NB4 (cell line): ENCODE results near the gene APOBEC3B.
"Not testable (repeated sequence)": the region's sequence is repeated elsewhere in the genome, so short reads cannot be mapped to it uniquely, and the experiment has no call there.

ENCODE experiments used
- DNase-seq: peaks from one replicate; pipeline ENCODE4 v3.0.0; 2010; ENCODE audit warnings: low read depth
- H3K4me3 ChIP-seq: one replicate; pipeline ENCODE4 v1.5.1; 2011; ENCODE audit warnings: mild to moderate bottlenecking, low read depth, low read length, moderate library complexity
- CTCF ChIP-seq: IDR thresholded peaks from one replicate; pipeline ENCODE4 v1.5.1; 2012; ENCODE audit warnings: low read depth, low read length
- MYC ChIP-seq: IDR thresholded peaks from 2 replicates; pipeline ENCODE4 v1.6.1; 2011; ENCODE audit warnings: low read depth, low read length
- POLR2A ChIP-seq: IDR thresholded peaks from 2 replicates; pipeline ENCODE4 v1.6.1; 2011; ENCODE audit warnings: mild to moderate bottlenecking; ENCODE audit not compliant: insufficient read length; ENCODE audit errors: extremely low read depth
- TF ChIP-seq, protein P1 (sequence below): IDR thresholded peaks from 2 replicates; pipeline ENCODE4 v1.6.1; 2011; ENCODE audit warnings: low read depth, low read length

Gene APOBEC3B

DNA sequence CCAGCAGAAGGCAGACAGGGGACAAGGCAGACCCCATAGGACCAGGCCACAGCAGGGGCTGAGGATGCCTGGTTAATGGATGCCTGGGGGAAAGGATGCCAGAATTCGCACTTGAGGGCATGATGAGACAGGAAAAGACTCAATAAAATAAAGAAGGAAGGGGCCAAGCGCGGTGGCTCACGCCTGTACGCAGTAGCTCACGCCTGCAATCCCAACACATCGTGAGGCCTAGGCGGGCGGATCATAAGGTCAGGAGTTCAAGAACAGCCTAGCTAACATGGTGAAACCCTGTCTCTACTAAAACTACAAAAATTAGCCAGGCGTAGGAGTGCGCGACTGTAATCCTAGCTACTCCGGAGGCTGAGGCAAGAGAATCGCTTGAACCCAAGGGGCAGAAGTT lies 48.6 kb downstream of the APOBEC3B start:
- H3K4me3 ChIP-seq, result no peak overlapping the region
- TF ChIP-seq, protein P1, sequence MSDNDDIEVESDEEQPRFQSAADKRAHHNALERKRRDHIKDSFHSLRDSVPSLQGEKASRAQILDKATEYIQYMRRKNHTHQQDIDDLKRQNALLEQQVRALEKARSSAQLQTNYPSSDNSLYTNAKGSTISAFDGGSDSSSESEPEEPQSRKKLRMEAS, result no peak
- TF ChIP-seq MYC (no peak), CTCF (no peak), POLR2A (no peak)
- no peak for DNase-seq

DNA sequence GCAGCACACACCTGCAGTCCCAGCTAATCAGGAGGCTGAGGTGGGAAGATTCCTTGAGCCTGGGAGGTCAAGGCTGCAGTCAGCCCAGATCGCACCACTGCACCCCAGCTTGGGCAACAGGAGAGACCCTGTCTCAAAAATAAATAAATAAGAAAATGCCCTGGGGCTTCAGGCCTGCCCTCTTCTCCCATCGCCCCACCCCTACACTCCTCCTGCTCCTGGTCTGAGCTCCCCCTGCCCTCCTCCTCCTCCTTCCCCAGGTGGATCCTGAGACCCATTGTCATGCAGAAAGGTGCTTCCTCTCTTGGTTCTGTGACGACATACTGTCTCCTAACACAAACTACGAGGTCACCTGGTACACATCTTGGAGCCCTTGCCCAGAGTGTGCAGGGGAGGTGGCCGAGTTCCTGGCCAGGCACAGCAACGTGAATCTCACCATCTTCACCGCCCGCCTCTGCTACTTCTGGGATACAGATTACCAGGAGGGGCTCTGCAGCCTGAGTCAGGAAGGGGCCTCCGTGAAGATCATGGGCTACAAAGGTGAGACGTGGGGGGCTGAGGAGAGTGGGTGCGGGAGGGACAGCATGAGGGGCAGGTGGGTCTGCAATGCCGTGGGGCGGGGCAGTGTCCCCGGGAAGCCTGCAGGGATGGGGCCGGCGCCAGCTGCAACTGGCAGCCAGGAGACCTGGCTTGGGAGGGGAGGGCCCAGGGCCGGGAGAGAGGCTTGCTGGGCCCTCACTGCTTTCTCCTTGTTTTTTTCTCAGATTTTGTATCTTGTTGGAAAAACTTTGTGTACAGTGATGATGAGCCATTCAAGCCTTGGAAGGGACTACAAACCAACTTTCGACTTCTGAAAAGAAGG lies 49.5 kb downstream of the APOBEC3B start:
- not testable (repeated sequence) for DNase-seq, H3K4me3 ChIP-seq

DNA sequence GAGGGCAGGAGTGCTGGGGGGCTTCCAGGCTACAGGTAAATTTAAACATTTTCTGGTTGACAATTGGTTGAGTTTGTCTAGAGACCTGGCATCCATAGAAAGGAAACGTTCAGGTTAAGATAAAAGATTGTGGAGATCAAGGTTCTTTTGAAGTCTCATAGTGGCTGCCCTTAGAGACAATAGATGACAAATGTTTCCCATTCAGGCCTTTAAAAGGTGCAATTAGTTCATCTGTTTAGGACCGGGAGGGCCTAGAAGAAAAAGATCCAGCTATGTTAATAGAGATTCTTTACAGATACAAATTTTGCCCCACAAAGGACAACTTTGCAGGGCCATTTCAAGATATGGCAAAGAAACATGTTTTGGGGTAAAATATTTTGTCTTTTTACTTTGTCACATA lies 54.9 kb downstream of the APOBEC3B start:
- not testable (repeated sequence) for H3K4me3 ChIP-seq, DNase-seq

- no peak for DNase-seq
- TF ChIP-seq, protein P1, result no peak
- TF ChIP-seq POLR2A, result no peak
- no peak for TF ChIP-seq MYC
- TF ChIP-seq CTCF, result no peak
- no peak overlapping the region for H3K4me3 ChIP-seq
Measured at GRCh38 chr22:39039306-39040126, 57.4 kb downstream of the APOBEC3B start.

GRCh38 chr22:39040155-39040537 lies 58.0 kb downstream of the APOBEC3B start:
- not testable (repeated sequence) for DNase-seq, H3K4me3 ChIP-seq

DNA sequence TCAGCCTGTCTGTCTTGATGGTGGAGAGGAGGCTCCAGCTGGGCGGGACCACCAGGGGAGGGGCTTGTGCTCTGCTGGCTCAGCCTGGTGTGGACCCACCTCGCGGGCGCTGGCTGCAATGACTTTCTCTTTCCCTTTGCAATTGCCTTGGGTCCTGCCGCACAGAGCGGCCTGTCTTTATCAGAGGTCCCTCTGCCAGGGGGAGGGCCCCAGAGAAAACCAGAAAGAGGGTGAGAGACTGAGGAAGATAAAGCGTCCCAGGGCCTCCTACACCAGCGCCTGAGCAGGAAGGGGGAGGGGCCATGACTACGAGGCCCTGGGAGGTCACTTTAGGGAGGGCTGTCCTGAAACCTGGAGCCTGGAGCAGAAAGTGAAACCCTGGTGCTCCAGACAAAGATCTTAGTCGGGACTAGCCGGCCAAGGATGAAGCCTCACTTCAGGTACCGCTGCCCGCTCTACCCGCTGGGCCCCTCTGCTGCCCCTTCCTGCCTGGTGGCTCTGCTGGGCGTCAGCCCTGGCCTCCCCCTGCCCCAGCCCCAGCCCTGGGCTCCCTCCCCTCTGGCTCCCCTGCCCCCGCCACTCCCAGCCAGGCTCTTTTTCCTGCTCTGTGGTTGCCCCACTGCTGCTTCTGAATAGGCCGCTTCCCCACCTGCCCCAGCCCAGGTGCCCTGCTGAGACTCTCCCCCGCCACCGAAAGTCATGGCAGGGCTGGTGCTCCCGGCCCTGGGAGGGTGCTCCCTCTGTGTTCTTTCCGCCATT lies 58.6 kb downstream of the APOBEC3B start, which contains the start of gene APOBEC3F:
TSS of gene APOBEC3F (plus strand) at position 327 of the 759 bp plus-strand sequence. CDS start at position 424, 97 bp downstream.
- DNase-seq, result peak; percentile 59

DNA sequence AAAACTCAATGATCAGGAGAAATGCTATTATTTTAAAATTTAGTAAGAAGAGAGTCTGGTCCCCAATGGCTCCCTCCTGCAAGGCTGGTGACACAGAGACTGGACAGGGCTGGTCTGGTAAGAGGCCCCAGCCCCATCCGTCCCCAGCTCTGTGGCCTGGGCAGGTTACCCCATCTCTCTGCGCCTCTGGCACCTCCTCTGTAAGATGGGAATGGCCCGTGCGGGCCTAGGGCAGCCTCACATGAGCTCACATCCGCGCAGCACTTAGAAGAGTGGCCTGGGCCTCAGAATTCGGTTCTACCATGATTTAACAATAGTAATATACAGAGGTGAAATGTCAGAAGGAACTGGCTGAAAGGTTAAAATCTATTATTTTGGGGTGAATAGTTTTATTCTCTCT lies 59.8 kb downstream of the APOBEC3B start:
- TF ChIP-seq CTCF, result no peak
- TF ChIP-seq, protein P1, result no peak
- no peak for TF ChIP-seq POLR2A
- no peak for TF ChIP-seq MYC
- no peak overlapping the region for H3K4me3 ChIP-seq

More for the DNA sequence above, 58.6 kb downstream of the APOBEC3B start, which contains the start of gene APOBEC3F:
- peak within 1 kb of the TSS; percentile 65 for H3K4me3 ChIP-seq

More for the DNA sequence above, 59.8 kb downstream of the APOBEC3B start:
- DNase-seq, result no peak
